ENCODE measurements around the gene SORBS1. TPM values are rescaled to one million over a fixed set of nuclear protein-coding genes. Genes with fewer than 3 reads are reported as not detected.

SORBS1 gene
- total RNA-seq, 1 donor from 2014 or later: 16.1 TPM

GRCh38 chr10:95403700-95404461 lies 157.3 kb downstream of the SORBS1 start:
- no peaks in the 10 kb centered on the region for H3F3A ChIP-seq (ENCODE audit: low read depth)
- no peaks in the 10 kb centered on the region for H3K36me3 ChIP-seq
- TF ChIP-seq EZH2 (IDR thresholded peaks at IDR 0.05) (no peak), EZH2phosphoT487 (IDR thresholded peaks at IDR 0.05) (no peak), CTCF (IDR thresholded peaks at IDR 0.05) (no peak)
- no peak overlapping the region for H3K4me3 ChIP-seq
- peak overlapping the region; percentile 94 for H3K27ac Mint-ChIP-seq
- H2AFZ ChIP-seq (replicated peaks): no peak overlapping the region
- no peak overlapping the region for H3K9ac ChIP-seq
- H3K27me3 Mint-ChIP-seq (ENCODE audit: insufficient read depth, low read depth): no peaks in the 10 kb centered on the region
- peaks cover 18% of the 10 kb centered on the region for H3K4me1 Mint-ChIP-seq
- no peaks in the 10 kb centered on the region for H3K9me3 ChIP-seq (ENCODE audit: low read depth)
- no peak for DNase-seq (ENCODE audit: low spot score)
- H3K36me3 Mint-ChIP-seq: no peaks in the 10 kb centered on the region
- no peak overlapping the region for H3K4me2 ChIP-seq
- no peak overlapping the region for H3K27ac ChIP-seq
- peaks cover 3% of the 10 kb centered on the region for H3K4me1 ChIP-seq
- no peaks in the 10 kb centered on the region for H3K27me3 ChIP-seq
- no peaks in the 10 kb centered on the region for H3K79me2 ChIP-seq (ENCODE audit: low read depth)
- no peaks in the 10 kb centered on the region for H4K20me1 ChIP-seq (ENCODE audit: low read depth)
- H3K4me3 Mint-ChIP-seq: no peak overlapping the region
- H3K9me3 Mint-ChIP-seq: no peaks in the 10 kb centered on the region

GRCh38 chr10:95401704-95402469 lies 159.3 kb downstream of the SORBS1 start:
- Histone ChIP-seq H4K20me1 (ENCODE audit: low read depth) (no peaks in the 10 kb centered on the region), H3K4me1 (no peaks in the 10 kb centered on the region), H3K4me2 (no peak overlapping the region), H3K27me3 (no peaks in the 10 kb centered on the region), H3K36me3 (no peaks in the 10 kb centered on the region), H3K4me3 (no peak overlapping the region), H2AFZ (replicated peaks) (no peak overlapping the region), H3K9ac (no peak overlapping the region), H3K79me2 (ENCODE audit: low read depth) (no peaks in the 10 kb centered on the region), H3F3A (ENCODE audit: low read depth) (no peaks in the 10 kb centered on the region), H3K9me3 (ENCODE audit: low read depth) (no peaks in the 10 kb centered on the region), H3K27ac (no peak overlapping the region)
- H3K27me3 Mint-ChIP-seq (ENCODE audit: insufficient read depth, low read depth): no peaks in the 10 kb centered on the region
- H3K4me1 Mint-ChIP-seq: peaks cover 12% of the 10 kb centered on the region
- no peaks in the 10 kb centered on the region for H3K9me3 Mint-ChIP-seq
- H3K27ac Mint-ChIP-seq: no peak overlapping the region
- TF ChIP-seq EZH2phosphoT487 (IDR thresholded peaks at IDR 0.05): no peak
- no peak for TF ChIP-seq CTCF (IDR thresholded peaks at IDR 0.05)
- no peak for TF ChIP-seq EZH2 (IDR thresholded peaks at IDR 0.05)
- H3K36me3 Mint-ChIP-seq: no peaks in the 10 kb centered on the region
- no peak for DNase-seq (ENCODE audit: low spot score)
- no peak overlapping the region for H3K4me3 Mint-ChIP-seq

GRCh38 chr10:95400787-95401186 lies 160.4 kb downstream of the SORBS1 start:
- Mint-ChIP-seq H3K36me3 (peaks cover 2% of the 10 kb centered on the region), H3K27me3 (ENCODE audit: insufficient read depth, low read depth) (no peaks in the 10 kb centered on the region), H3K4me1 (peaks cover 12% of the 10 kb centered on the region), H3K27ac (no peak overlapping the region), H3K9me3 (no peaks in the 10 kb centered on the region), H3K4me3 (no peak overlapping the region)
- no peaks in the 10 kb centered on the region for H3K9me3 ChIP-seq (ENCODE audit: low read depth)
- H3K27me3 ChIP-seq: no peaks in the 10 kb centered on the region
- H3K27ac ChIP-seq: no peak overlapping the region
- no peak for DNase-seq (ENCODE audit: low spot score)
- H3K36me3 ChIP-seq: no peaks in the 10 kb centered on the region
- no peaks in the 10 kb centered on the region for H3K4me1 ChIP-seq
- no peak overlapping the region for H3K4me3 ChIP-seq
- no peaks in the 10 kb centered on the region for H3F3A ChIP-seq (ENCODE audit: low read depth)
- H4K20me1 ChIP-seq (ENCODE audit: low read depth): no peaks in the 10 kb centered on the region
- no peak for TF ChIP-seq CTCF (IDR thresholded peaks at IDR 0.05)
- TF ChIP-seq EZH2phosphoT487 (IDR thresholded peaks at IDR 0.05): no peak
- no peak for TF ChIP-seq EZH2 (IDR thresholded peaks at IDR 0.05)
- H3K9ac ChIP-seq: no peak overlapping the region
- no peaks in the 10 kb centered on the region for H3K79me2 ChIP-seq (ENCODE audit: low read depth)
- no peak overlapping the region for H2AFZ ChIP-seq (replicated peaks)
- H3K4me2 ChIP-seq: no peak overlapping the region

Data from neural progenitor cell (in vitro differentiated cells).